ENCODE results near the gene SEPTIN14.

GRCh38 chr7:55903985-55904759, 41.6 kb upstream of the SEPTIN14 start:
- no peak for TF ChIP-seq CTCF (conservative IDR thresholded peaks at IDR 0.05; ENCODE audit: low read length)
- no peak for TF ChIP-seq EZH2phosphoT487 (IDR thresholded peaks at IDR 0.05; ENCODE audit: borderline replicate concordance, low read depth, low read length)
